Ovary (tissue), 9 donors: Measurements from ENCODE around the gene GALNT17. TPM values are rescaled to one million over a fixed set of nuclear protein-coding genes. Genes with fewer than 3 reads are reported as not detected.

Experiments
- DNase-seq, 5 donors: peaks; one replicate each; pipeline ENCODE4 v3.0.0-alpha.2; 2019 to 2020
- H3K27ac ChIP-seq, 2 donors: fragments of 200-600 bp; one replicate each; pipeline versions ENCODE4 v1.5.1 to v1.8.0; 2019 to 2022
- H3K27me3 ChIP-seq: fragments of 200-600 bp; one replicate; pipeline ENCODE4 v1.8.0; 2022
- H3K36me3 ChIP-seq: fragments of 200-600 bp; sonication (generic); one replicate; pipeline ENCODE4 v1.5.1; 2019
- H3K4me1 ChIP-seq: one replicate; pipeline ENCODE4 v1.8.1; 2013; ENCODE audit warnings: mild to moderate bottlenecking, moderate library complexity; ENCODE audit not compliant: insufficient read depth
- H3K4me3 ChIP-seq: fragments of 200-600 bp; sonication (generic); one replicate; pipeline ENCODE4 v1.5.1; 2017
- H3K9me3 ChIP-seq, 2 donors: fragments of 200-600 bp in 1 of 2; sonication (generic) in 1 of 2; one replicate each; pipeline versions ENCODE4 v1.5.1 to v1.8.1; 2013 to 2019; ENCODE audit warnings: mild to moderate bottlenecking in 1 of 2, moderate library complexity in 1 of 2
- CTCF ChIP-seq, 3 donors: fragments of 450-650 bp in 2 of 3; fragments of 200-600 bp in 1 of 3; IDR thresholded peaks; one replicate each; pipeline versions ENCODE4 v1.5.1 to v1.8.0; 2016 to 2022; ENCODE audit warnings: antibody characterized with exemption in 3 of 3, mild to moderate bottlenecking in 1 of 3
- EP300 ChIP-seq: sonication (generic); formaldehyde crosslinking; IDR thresholded peaks from one replicate; pipeline ENCODE4 v1.6.1; 2017; ENCODE audit warnings: antibody characterized with exemption
- POLR2A ChIP-seq: fragments of 450-650 bp; IDR thresholded peaks from one replicate; pipeline ENCODE4 v1.6.1; 2017; ENCODE audit warnings: antibody characterized with exemption, mild to moderate bottlenecking, moderate library complexity
- WGBS, 3 donors: extraction: QIAGEN DNeasy Blood & Tissue Kit in 1 of 3; methylation state at CpG; one replicate each; pipeline versions ENCODE4 v1.1.5 to v1.1.7; 2013 to 2017; 5-methylcytosine and 5-hydroxymethylcytosine counted together
- intact Hi-C, 4 donors: fragments of 100-400 bp; cut with DNase I; formaldehyde crosslinking; loops; one replicate each; pipeline versions ENCODE4 v1.11.0 to v1.15.1; 2022 to 2023
- polyA plus RNA-seq, 2 donors: library from polyadenylated mRNA; stranded (reverse); fragments of 200-250 nt in 1 of 2; fragments of 350-450 nt in 1 of 2; fragmentation: Illumina TruSeq in 1 of 2; extraction: RNeasy Lipid Tissue Mini Kit (QIAGEN cat#74804) in 1 of 2; gene quantifications; one replicate each; pipeline ENCODE4 v1.2.3, GENCODE V29; 2013 to 2014
- total RNA-seq, 7 donors: library from RNA; depleted of rRNA in 2 of 7; stranded (reverse); fragments of >200 nt in 2 of 7; fragmentation: NEBNext Ultra II Directional in 3 of 7; extraction: Animal tissue kit (Norgen Biotek cat#: 25700) in 3 of 7; gene quantifications; one replicate each; pipeline versions ENCODE4 v1.1.0 to v1.2.4, GENCODE V29; 2016 to 2023
- donor health status: DM: no; HTN: no; CAD: no; lungs with moderate emphysema.
- donor health status: DM: no; HTN: no; CAD: no.
- donor health status: Bipolar disorder and iron deficiency.
- donor health status: DM: yes; HTN: yes; CAD: no.
- donor health status: DM: no; HTN: no; CAD: no.
- donor health status: DM: yes; HTN: yes; CAD: no.

The GALNT17 gene
- total and polyA plus RNA-seq, 9 donors: 13.4 to 90.1 (median 57.1) TPM

GRCh38 chr7:71497256-71497946 is 365.5 kb downstream of the GALNT17 start:
- 47 to 55% (median 50%) methylated on average over 8 of the region's 8 CpGs for WGBS, 3 donors
- intact Hi-C loops: no loop called here
- peak overlapping the region; percentile 44 to 62 for H3K27ac ChIP-seq
- no peaks in the 10 kb centered on the region for H3K27me3 ChIP-seq
- H3K36me3 ChIP-seq: no peaks in the 10 kb centered on the region
- no peak overlapping the region for H3K4me3 ChIP-seq
- H3K9me3 ChIP-seq: no peaks in the 10 kb centered on the region
- H3K4me1 ChIP-seq: peaks cover 5% of the 10 kb centered on the region
- peak; percentile 36 to 80 (median 58) for DNase-seq
- TF ChIP-seq EP300: no peak
- TF ChIP-seq CTCF (IDR thresholded peaks at IDR 0.05): no peak
- TF ChIP-seq POLR2A: no peak

- peaks cover 5% of the 10 kb centered on the region for H3K4me1 ChIP-seq
- no peaks in the 10 kb centered on the region for H3K27me3 ChIP-seq
- no peaks in the 10 kb centered on the region for H3K9me3 ChIP-seq
- H3K27ac ChIP-seq: peak overlapping the region in 1 of 2 donors; percentile 62
- intact Hi-C loops: no loop called here
- TF ChIP-seq CTCF (IDR thresholded peaks at IDR 0.05): no peak
- H3K4me3 ChIP-seq: no peak overlapping the region
- no peak for DNase-seq
- 39 to 63% (median 56%) methylated on average over 3 of the region's 3 CpGs for WGBS, 3 donors
- H3K36me3 ChIP-seq: no peaks in the 10 kb centered on the region
These were observed 366.4 kb downstream of the GALNT17 start for GRCh38 chr7:71498381-71498780.

DNA sequence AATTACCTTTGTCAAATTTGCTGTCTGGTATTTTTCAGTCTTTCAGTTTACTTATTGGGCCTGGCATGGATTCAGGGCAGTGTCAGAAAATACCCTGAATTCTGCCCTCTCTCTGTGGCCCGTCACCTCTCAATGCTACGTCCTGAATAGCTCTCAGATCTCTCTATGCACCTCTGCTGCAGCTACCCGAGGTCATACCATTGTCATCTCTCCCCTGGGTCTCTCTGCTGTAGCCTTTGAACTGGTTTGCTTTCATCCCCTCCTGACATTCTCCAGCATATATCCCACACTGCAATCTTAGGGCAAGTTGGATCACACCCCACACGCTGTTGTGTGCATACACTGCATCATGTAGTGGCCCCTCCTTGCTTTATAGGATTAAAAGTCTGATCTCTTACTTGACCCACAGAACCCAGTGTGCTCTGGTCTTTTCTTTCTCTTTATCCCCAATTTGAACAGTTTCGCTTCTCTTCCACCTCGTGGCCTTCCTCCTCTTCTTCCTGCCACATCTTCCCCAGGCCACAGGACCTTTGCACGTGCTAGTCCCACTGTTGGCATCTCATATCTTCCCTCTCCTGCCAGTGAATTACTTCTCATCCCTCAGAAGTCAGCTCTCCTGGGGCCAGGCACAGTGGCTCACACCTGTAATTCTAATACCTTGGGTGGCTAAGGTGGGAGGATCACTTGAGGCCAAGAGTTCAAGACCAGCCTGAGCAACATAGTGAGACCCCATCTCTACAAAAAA is 372.9 kb downstream of the GALNT17 start:
- H3K4me3 ChIP-seq: no peak overlapping the region
- WGBS, 3 donors: 86 to 91% (median 87%) methylated on average over 7 of the region's 7 CpGs

DNA sequence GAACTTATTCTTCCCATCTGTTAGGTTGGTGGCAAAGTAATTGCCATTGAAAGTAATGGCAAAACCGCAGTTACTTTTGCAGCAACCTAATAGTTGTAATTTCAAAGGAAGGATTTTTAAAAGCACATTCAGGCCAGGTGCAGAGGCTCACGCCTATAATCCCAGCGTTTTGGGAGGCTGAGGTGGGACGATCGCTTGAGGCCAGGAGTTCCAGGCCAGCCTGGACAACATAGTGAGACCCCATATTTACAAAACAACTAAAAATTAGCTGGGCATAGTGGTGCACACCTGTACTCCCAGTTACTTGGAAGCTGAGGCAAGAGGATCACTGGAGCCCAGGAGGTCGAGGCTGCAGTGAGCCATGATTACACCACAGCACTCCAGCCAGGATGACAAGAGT is 374.9 kb downstream of the GALNT17 start:
- 92 to 95% (median 93%) methylated on average over 6 of the region's 6 CpGs for WGBS, 3 donors
- no peaks in the 10 kb centered on the region for H3K4me1 ChIP-seq
- no peaks in the 10 kb centered on the region for H3K27me3 ChIP-seq
- intact Hi-C loops: no loop called here
- H3K36me3 ChIP-seq: no peaks in the 10 kb centered on the region
- no peak for DNase-seq
- H3K9me3 ChIP-seq: no peaks in the 10 kb centered on the region
- H3K4me3 ChIP-seq: no peak overlapping the region
- H3K27ac ChIP-seq: no peak overlapping the region
- TF ChIP-seq CTCF (IDR thresholded peaks at IDR 0.05) (no peak), EP300 (no peak), POLR2A (no peak)

More for the DNA sequence above, 372.9 kb downstream of the GALNT17 start:
- Histone ChIP-seq H3K27me3 (no peaks in the 10 kb centered on the region), H3K4me1 (no peaks in the 10 kb centered on the region), H3K36me3 (no peaks in the 10 kb centered on the region), H3K27ac (no peak overlapping the region), H3K9me3 (no peaks in the 10 kb centered on the region)
- DNase-seq: no peak
- intact Hi-C loops: no loop called here
- TF ChIP-seq CTCF (IDR thresholded peaks at IDR 0.05): no peak
- TF ChIP-seq POLR2A: no peak
- TF ChIP-seq EP300: no peak
